ENCODE results near the gene ARHGAP26.

ARHGAP26 gene

DNA sequence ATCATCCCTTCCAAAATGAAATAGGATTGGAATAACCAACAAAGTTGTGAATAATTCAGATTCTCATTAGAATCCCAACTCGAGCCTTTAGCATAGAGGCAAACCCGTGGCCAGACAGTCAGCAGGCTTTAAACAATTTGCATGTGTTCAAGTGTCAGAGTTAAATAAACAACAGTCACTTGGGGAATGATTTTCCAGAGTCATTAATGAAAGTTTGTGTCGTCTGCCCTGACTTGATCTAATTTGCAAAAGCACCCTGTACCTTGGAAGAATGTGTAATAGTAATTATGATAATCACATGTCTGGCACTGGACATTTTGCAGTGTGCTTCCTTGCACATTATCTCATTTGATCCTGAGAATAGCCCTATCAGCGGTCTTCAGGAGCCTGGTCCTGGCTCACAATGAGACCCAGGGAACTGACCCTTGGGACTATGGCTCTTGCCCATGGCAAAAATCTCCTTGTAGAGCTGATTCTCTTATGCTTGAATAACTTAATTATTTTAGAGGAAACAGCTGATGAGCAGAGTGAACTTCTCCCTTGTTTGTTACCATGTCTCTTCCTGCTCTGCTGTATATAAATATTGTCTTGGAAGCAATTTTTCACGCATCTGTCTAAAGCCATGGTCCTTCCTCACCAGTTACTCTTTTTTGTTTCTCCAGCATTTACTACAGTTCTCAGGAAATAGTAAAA, 360.6 kb downstream of the ARHGAP26 start:
- DNase-seq (ENCODE audit: low read depth in 1 of 2, low spot score in 1 of 2): no peak

DNA sequence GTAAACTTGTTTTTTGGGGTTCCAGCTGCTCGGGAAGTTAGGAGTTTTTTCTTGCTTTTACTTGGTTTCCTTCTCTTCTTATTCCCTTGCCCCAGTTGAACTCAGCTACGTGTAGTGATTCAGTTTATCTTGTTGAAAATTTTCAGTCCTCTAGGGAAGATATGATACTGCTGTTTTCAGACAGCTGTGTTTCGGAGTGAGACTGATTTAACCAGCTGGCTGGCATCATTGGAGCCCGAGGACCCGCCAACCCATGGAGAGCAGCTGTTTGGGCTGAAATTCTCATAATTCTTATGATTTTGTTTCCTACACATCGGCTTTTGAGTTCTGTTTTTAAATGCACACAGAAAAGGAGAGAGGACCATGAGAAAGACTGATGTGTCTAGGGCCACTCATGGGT, 361.8 kb downstream of the ARHGAP26 start:
- no peak for DNase-seq (ENCODE audit: low read depth in 1 of 2, low spot score in 1 of 2)

DNA sequence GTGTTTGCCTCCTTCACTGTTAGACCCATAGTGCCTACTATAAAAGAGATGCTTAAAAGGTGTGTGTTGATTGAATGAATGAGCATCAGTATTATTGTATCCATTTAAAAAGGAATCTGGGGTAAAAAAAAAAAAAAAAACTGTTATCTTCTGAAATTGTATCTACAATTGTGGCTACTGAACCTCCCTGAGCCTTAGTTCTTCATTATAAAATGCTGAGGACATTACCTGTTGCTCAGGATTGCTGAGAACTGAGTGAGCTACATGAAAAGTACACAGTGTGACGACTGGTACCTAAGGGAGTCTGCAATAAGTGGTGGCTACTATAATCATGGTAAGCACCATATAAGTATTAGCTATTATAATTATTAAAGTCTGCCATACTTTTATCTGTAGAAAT, 362.6 kb downstream of the ARHGAP26 start:
- DNase-seq (ENCODE audit: low read depth in 1 of 2, low spot score in 1 of 2): no peak

DNA sequence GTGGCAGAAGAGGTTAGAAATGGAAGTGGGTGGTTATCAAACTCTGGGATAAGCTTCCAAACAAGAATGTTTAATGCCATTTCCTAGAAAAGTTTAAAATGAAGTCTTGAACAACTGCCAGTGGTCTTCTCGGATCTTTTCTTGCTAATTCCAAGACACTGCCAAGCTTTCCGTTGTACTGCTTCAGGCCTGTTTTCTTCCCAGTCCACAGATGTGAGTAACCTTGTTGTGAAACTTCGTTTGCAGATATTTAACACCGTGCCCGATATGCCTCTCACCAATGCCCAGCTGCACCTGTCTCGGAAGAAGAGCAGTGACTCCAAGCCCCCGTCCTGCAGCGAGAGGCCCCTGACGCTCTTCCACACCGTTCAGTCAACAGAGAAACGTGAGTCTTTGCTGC, 363.5 kb downstream of the ARHGAP26 start:
- DNase-seq (ENCODE audit: low read depth in 1 of 2, low spot score in 1 of 2): no peak

DNA sequence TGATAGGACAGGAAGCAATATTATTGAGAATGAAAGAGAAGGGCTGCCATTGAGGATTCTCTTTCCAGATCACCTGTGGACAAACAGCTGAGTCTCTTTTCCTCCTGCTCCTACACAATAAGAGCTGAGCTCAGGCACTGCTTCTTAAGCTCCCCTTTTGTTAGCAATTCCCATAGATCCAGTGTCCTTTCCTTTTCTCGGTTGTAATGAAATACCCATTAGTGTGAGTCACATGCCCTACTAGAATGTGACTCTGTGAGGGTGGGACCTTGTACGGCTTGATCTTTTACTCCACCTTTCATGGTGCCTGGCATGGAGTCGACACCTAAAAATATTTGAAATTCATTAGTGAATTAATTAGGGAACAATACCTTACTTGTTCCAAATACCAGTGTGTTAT, 364.1 kb downstream of the ARHGAP26 start:
- no peak for DNase-seq (ENCODE audit: low read depth in 1 of 2, low spot score in 1 of 2)

DNA sequence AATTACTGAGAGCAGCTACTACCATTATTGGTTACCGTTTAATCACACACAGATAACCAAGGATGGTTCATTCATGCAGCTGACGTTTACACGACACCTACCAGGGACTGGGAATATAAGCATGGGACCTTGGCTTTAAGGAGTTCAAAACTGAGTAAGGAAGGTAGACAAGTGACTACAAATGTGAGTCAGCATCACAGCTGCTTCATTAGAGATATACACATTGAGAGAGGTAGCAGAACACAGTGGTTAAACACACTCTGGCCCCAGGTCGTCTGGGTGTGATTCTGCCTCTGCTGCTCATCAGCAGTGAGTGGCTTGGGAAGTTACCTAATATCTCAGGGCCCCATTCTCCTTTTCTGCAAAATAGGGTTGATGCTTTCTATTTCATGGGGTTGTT, 364.7 kb downstream of the ARHGAP26 start:
- DNase-seq (ENCODE audit: low read depth in 1 of 2, low spot score in 1 of 2): no peak

DNA sequence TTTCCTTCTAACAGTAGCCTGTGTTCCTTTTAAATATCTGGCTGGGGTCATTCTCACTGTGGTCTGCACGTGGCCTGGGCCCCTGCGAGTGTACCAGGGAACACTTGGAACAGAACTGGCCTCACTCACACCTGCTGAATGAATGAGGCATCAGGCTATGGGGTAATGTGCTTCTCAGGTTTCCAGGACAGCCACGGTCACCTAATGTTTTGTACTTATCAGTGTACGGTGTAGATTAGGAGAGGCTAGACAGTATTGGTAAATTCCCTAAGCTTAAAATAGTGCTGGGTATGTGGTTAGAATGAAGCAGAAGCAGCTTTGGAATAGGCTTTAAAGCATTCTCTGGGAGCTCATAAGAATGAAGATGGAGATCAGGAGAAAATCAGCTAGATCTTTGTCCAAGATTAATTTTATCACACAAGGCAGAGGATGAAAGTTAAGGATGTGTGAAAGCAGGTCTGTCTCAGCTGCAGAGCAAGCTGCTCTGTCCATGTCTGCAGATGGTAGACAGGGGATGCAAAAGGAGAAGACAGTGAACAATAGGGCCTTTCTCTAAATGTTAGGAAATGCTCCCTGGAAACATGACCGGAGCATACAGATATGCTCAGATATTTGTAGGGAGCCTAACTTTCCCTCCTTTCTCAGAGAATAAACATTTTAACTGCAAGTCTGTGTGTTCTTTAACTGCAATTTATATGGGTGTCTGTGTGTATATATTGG, 365.8 kb downstream of the ARHGAP26 start:
- no peak for DNase-seq (ENCODE audit: low read depth in 1 of 2, low spot score in 1 of 2)

DNA sequence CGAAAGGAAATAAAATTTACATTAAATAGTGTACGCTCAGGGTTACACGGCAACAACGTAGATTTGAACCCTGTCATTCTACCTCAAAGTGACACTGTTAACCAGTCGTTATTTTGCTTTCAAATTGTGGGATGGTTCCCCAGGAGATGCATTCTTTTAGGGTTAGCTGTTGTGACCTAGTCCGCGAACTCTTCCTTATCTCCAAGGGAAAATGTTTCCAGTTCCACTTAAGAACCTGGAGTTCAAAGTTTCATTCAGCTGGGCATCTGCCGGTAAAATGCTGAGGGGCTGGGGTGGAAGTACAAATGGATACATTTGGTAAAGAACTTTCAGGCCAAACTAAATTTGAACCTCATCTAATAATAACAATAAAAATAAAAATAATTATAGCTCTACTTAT, 368.7 kb downstream of the ARHGAP26 start:
- no peak for DNase-seq (ENCODE audit: low read depth in 1 of 2, low spot score in 1 of 2)

DNA sequence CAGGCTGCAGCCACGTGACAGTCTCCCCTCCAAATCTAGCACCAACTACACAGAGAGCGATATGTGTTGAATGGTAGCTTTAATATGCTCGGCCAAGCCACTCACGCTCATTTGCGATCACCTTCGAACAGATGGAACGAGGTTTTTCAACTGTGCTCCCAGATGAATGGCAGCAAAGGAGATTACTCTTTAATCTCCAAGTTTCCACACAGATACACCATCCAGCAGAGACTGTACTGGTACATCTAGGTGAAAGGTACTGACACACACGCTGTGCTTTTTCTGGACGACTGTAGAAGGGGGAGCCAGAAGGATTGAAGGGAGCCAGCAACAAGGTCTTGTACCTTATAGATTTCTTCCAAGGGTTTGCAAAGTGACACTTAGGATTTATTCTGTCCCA, 369.4 kb downstream of the ARHGAP26 start:
- DNase-seq (ENCODE audit: low read depth in 1 of 2, low spot score in 1 of 2): no peak

DNA sequence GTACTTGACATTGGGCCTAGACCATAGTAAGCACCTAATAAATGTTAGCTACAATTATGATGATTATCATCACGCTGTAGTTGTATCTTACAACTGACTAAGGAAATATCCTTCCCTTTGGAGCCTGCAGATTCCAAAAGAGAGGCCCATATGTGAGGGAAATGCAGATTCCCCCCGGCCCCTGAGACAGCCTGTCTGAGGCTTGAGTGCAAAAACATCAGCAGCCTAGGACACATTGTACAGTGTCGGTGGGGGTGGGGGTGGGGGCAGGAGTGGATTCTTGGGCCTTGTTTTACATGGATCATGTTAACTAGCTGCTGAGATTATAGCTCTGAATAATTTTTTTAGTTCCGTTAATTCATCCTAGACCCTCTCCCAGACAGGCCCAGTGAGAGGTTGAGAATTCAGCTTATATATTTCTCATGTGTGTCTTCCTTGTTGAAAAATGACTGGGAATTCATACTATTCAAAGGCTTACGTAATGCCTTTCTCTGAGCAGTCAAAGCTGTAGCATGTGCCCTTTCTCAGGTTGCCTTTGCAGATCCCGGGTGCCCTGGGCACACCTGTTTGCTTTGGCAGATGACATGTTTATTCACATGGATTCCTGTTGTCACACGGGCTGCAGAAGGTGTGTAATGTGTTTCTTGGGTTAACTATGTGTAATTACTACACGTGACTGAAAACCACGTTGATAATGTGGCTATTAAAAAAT, 370.5 kb downstream of the ARHGAP26 start:
- DNase-seq (ENCODE audit: low read depth in 1 of 2, low spot score in 1 of 2): no peak

DNA sequence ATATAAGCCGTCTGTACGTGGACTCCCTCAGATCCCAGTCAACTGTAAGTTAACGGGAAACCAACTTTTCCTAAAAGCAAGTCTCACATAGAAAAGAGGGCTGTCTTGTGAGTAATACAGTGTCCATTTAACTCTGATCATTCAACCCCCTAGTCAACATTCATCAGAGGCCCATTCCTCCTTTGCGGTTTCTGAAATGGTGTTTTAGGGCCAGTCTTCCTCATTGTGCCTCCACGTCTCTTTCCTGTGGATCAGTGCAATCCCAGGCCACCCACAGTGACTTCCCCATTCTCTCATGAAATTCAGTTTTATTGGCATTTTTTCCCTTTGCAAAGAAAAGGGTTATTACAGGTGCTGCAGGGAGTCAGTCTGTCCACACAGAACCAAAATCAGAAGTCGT, 371.5 kb downstream of the ARHGAP26 start:
- no peak for DNase-seq (ENCODE audit: low read depth in 1 of 2, low spot score in 1 of 2)

DNA sequence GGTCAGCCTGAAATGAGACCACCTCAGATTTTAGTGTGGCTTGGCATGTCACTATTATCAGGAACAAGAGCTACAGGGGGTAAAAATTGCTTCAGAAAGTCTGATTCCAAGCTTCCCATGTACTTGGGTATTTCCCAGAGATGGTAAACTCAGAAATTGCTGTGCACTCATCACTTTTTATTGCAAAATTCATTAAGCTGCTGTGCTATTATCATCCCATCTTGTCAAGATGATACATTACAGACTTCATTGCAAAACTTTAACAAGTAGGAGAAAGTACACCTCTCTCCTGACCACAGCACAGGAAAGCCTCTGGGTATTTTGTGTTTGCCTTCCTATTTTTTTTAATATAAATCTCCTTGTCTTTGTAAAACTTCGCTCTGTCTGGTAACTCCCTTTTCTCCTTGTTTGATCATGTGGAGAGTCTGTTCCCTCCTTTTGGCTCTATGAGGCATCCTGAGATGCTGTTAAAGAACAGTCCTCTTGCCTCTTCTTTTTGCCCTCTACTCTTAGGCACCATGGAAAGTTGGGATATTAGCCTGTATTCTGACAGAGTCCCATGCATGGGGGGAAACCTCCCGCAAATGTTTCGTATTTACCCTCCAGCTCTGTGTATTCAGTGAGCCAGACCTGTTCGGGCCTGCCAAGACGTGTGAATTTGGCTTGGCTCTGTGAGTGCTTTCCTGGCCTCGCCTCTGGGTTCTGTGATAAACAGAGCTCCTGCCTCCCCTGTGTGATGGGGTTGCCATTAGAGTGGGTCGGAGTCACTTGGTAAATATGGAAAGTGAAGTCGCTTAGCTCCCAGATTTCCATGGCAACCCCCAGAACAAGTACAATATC, 372.6 kb downstream of the ARHGAP26 start:
- DNase-seq (ENCODE audit: low read depth in 1 of 2, low spot score in 1 of 2): no peak

DNA sequence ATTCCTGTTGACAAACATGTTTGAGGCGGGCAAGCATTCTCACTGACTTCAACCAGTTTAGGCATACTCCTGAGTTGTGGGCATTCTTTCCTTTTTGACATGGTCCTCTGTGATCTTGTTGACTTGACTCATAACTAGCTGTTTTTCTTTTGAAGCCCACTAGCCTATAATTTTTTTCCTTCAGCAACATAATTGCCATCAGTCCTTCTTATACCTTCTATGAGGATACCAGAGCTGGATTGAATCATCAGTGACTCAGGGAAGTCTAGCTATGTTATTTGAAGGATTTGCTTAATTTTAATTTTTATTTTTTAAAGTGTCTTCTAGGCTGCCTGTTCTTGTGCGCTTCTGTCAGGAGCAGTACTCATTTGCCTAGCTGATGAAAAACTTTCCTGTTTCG, 373.8 kb downstream of the ARHGAP26 start:
- no peak for DNase-seq (ENCODE audit: low read depth in 1 of 2, low spot score in 1 of 2)

DNA sequence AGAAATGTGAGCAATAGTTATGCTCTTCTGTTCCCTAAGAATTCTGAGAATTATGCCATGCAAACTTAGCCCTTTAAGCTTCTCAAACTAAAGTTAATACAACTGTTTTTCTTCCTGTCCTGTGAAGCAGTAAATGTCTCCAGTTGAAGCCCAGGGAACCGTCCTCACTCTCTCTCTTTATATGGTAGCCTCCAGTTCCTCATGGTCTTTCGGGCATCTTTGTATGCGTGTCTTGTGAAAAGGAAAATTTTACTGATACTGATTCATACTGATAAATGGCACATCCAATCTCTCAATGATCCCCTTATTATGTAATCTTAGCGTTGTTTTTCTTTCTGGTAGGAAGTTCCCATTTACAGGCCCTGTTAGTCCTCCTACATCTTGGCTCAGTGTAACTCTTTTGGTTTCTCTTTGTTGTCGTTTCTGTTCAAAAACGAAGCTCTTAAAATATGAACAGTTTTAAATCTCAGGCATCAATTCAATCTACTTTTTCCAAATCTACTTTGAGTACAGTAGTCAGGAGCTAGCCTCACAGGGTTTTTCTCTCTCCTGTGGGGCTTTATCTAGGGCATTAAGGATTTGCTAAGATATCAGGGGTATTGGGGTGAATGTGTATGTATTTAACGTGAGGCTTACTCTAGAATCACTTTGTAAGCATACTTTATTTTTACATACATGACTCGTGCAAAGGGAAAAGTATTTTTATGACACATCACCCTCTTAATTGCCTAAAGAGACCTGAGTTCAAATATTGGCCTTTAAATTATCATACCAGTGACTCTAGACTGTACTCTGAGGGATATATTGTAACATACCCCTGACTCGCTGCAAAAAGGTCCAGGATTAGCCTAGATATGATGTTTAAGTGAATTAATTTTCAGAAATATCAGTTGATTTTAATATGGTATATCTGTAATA, 375.3 kb downstream of the ARHGAP26 start:
- DNase-seq (ENCODE audit: low read depth in 1 of 2, low spot score in 1 of 2): no peak

DNA sequence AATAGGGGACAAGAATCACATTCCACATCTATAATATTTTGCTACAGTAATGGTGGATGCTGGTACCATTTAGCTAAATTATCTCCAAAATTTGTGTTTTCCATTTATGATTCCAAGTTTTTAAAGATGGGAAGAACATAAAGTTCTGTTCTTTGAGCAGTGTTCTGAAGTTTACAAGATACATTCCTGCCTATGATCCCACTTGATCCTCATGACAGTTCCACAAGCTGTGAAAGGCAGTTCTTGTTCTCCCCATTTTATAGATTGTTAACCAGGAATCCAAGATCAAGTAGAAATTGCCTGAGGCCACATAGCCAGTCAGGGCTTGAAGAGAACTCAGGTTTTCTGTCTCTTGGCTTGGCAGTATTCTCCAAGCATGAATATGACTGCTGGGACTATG, 376.0 kb downstream of the ARHGAP26 start:
- no peak for DNase-seq (ENCODE audit: low read depth in 1 of 2, low spot score in 1 of 2)

DNA sequence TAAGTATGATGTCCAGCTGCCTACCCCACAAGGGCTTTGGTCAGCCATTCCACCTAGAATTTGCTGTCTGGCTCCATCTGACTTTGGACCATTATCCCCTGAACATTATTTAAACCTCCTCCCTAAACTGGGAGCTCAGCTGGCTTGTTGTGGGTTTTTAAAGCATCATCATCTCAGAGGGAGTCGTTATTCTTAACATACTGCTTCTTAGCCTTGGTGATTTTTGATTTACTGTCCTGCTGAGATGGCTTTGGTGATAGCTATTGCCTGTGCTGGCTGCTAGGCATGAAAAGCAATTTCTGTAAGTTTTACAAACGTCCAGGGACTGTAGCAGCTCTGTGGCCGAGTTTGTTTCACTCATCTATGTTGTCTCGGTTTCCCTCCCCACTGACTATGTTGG, 377.2 kb downstream of the ARHGAP26 start:
- no peak for DNase-seq (ENCODE audit: low read depth in 1 of 2, low spot score in 1 of 2)

DNA sequence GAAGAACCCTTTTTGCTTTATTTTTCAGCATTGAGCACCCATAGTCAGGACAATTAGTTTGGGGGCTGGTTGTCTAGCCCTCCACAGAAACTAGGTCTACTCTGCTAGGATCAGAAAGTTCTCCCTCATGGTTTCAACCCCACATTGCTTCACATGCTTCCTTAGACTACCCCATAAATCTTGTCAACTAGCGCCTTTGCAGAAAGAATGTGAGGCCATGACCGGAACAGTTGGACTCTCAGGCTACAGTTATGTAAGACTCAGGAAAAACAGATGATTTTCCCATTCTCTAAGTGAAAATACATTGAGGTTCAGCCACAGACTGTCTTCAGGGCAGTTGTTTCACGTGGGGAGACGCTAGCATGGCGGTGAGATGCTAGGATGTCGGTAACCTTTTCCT, 377.7 kb downstream of the ARHGAP26 start:
- no peak for DNase-seq (ENCODE audit: low read depth in 1 of 2, low spot score in 1 of 2)

DNA sequence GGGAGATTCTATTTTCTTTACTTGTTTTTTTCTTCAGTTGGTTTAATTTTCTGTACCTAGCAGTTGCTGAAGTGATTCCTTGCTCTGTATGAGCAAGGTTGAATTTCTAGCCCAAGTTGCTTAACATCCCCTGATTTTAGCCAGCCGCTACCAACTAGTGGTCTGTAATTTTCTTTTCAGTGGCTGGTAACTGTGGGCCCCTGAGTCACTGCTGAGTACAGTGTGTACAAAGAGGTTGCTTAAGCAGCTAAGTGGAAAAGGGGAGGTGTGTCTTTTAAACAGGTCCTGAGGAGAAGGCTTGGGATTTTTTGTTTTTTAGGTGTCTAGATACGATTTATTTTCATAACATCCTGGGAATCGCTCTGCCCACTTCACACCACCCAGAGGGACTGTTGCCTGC, 378.6 kb downstream of the ARHGAP26 start:
- no peak for DNase-seq (ENCODE audit: low read depth in 1 of 2, low spot score in 1 of 2)

DNA sequence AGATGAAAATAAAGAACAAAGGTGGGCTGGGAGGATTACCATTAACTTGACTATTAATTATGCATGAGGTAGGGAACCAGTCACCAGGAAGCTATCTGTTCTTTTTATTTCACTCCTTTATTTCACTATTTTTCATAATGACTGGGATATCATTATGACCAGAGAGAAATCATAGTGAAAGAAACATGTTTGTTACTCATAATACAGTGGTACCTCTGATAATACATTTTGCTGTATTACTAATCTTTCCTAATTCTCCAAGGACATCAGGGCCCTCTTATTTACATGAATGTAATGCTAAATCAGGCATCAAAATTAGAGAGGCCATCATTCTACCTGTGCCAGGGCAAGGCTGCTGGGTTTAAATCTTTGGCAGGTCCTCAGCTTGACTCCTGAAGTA, 379.6 kb downstream of the ARHGAP26 start:
- no peak for DNase-seq (ENCODE audit: low read depth in 1 of 2, low spot score in 1 of 2)

DNA sequence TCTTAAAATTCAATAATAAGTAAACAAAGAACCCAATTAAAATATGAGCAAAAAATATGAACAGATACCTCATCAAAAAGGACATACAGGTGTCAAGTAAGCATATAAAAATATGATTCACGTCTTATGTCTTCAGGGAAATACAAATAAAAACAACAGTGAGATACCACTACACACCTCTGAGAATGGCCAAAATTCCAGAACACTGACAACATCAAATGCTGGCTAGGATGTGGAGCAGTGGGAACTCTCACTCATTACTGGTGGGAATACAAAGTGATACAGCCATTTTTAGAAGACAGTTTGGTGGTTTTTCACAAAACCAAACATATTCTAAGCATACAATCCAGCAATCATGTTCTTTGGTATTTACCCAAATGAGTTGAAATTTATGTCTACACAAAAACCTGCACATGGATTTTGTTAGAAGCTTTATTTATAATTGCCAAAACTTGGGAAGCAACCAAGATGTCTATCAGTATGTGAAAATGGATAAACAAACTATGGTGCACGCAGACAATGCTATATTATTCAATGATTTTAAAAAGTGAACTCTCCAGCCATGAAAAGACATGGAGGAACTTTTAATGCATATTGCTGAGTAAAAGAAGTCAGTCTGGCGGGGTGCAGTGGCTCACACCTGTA, 381.0 kb downstream of the ARHGAP26 start:
- DNase-seq (ENCODE audit: low read depth in 1 of 2, low spot score in 1 of 2): no peak
